Stomach (tissue), 4 donors: ENCODE data around the gene PTGDS.

ENCODE experiments used
- CTCF ChIP-seq, 7 experiments: fragments of 450-650 bp in 4 of 7; fragments of 200-600 bp in 3 of 7; sonication (generic) in 3 of 7; IDR thresholded peaks; one replicate each; pipeline ENCODE4 v1.5.1; 2016 to 2019; ENCODE audit warnings: antibody characterized with exemption in 7 of 7, control low read depth in 2 of 7, mild to moderate bottlenecking in 1 of 7
- EP300 ChIP-seq: sonication (generic); formaldehyde crosslinking; IDR thresholded peaks from one replicate; pipeline ENCODE4 v1.6.1; 2017; ENCODE audit warnings: antibody characterized with exemption
- POLR2A ChIP-seq, 4 donors: fragments of 450-650 bp; IDR thresholded peaks; one replicate each; pipeline ENCODE4 v1.6.1; 2016; ENCODE audit warnings: antibody characterized with exemption in 4 of 4, control low read depth in 2 of 4, mild to moderate bottlenecking in 1 of 4, moderate library complexity in 1 of 4

GRCh38 chr9:136990242-136990911 lies 13.1 kb downstream of the PTGDS start:
- TF ChIP-seq POLR2A (IDR thresholded peaks at IDR 0.05) (no peak), CTCF (IDR thresholded peaks at IDR 0.05) (no peak), EP300 (no peak)
